Breast epithelium (tissue), 4 donors: ENCODE measurements around the gene CAMK2D. TPM values are rescaled to one million over a fixed set of nuclear protein-coding genes. Genes with fewer than 3 reads are reported as not detected.

Source experiments
- DNase-seq, 2 donors: peaks; one replicate each; pipeline ENCODE4 v3.0.0-alpha.2; 2019; ENCODE audit warnings: low spot score in 2 of 2
- H3K27ac ChIP-seq, 2 donors: fragments of 200-600 bp; sonication (generic) in 1 of 2; one replicate each; pipeline ENCODE4 v1.5.1; 2016 to 2019; ENCODE audit warnings: mild to moderate bottlenecking in 1 of 2
- H3K27me3 ChIP-seq, 2 donors: fragments of 200-600 bp; sonication (generic) in 1 of 2; one replicate each; pipeline versions ENCODE4 v1.5.1 to v1.6.0; 2017 to 2019; ENCODE audit warnings: control low read depth in 1 of 2, mild to moderate bottlenecking in 1 of 2
- H3K36me3 ChIP-seq: fragments of 200-600 bp; one replicate; pipeline ENCODE4 v1.5.1; 2019
- H3K4me1 ChIP-seq, 2 donors: fragments of 200-600 bp; sonication (generic); one replicate each; pipeline ENCODE4 v1.5.1; 2016 to 2019; ENCODE audit warnings: control low read depth in 1 of 2
- H3K4me3 ChIP-seq, 3 donors: fragments of 200-600 bp; sonication (generic); 1 replicate in 2 of 3; 2 replicates in 1 of 3; pipeline ENCODE4 v1.5.1; 2016 to 2019; ENCODE audit warnings: mild to moderate bottlenecking in 3 of 3, moderate library complexity in 2 of 3
- H3K9me3 ChIP-seq, 2 donors: fragments of 200-600 bp; sonication (generic) in 1 of 2; one replicate each; pipeline ENCODE4 v1.5.1; 2016 to 2019; ENCODE audit warnings: control low read depth in 1 of 2
- CTCF ChIP-seq, 3 donors: fragments of 450-650 bp; IDR thresholded peaks; one replicate each; pipeline ENCODE4 v1.5.1; 2016 to 2017; ENCODE audit warnings: antibody characterized with exemption in 3 of 3, mild to moderate bottlenecking in 3 of 3, moderate library complexity in 3 of 3
- POLR2A ChIP-seq: fragments of 450-650 bp; IDR thresholded peaks from one replicate; pipeline ENCODE4 v1.6.1; 2016; ENCODE audit warnings: antibody characterized with exemption, mild to moderate bottlenecking, moderate library complexity
- POLR2AphosphoS5 ChIP-seq, 3 donors: sonication (generic); formaldehyde crosslinking; IDR thresholded peaks; one replicate each; pipeline ENCODE4 v1.6.1; 2017; ENCODE audit warnings: antibody characterized with exemption in 3 of 3
- intact Hi-C: fragments of 100-400 bp; cut with DNase I; formaldehyde crosslinking; loops from one replicate; pipeline ENCODE4 v1.15.1; 2023; ENCODE audit warnings: low total_unique reads
- total RNA-seq, 3 donors: library from RNA; depleted of rRNA; stranded (reverse); fragments of >200 nt; gene quantifications; one replicate each; pipeline ENCODE4 v1.1.0, GENCODE V29; 2016

The CAMK2D gene
- total RNA-seq, 3 donors from 2014 or later, result 47.7 to 62.1 (median 57.7) TPM

- H3K27me3 ChIP-seq, result no peaks in the 10 kb centered on the region
- no peak for DNase-seq
- H3K27ac ChIP-seq, result no peak overlapping the region
- no peaks in the 10 kb centered on the region for H3K4me1 ChIP-seq
- no peak for TF ChIP-seq POLR2A
- no peak for TF ChIP-seq POLR2AphosphoS5 (IDR thresholded peaks at IDR 0.05)
- no peak for TF ChIP-seq CTCF (IDR thresholded peaks at IDR 0.05)
- intact Hi-C loops, result no loop called here
- no peaks in the 10 kb centered on the region for H3K36me3 ChIP-seq
- no peak overlapping the region for H3K4me3 ChIP-seq
- H3K9me3 ChIP-seq, result peaks cover 8 to 18% of the 10 kb centered on the region in 2 donors
These were observed 28.9 kb upstream of the CAMK2D start for GRCh38 chr4:113790478-113790877.

- no peaks in the 10 kb centered on the region for H3K36me3 ChIP-seq
- H3K4me1 ChIP-seq, result no peaks in the 10 kb centered on the region
- TF ChIP-seq POLR2A (no peak), POLR2AphosphoS5 (IDR thresholded peaks at IDR 0.05) (no peak), CTCF (IDR thresholded peaks at IDR 0.05) (no peak)
- no peak for DNase-seq
- H3K27ac ChIP-seq, result no peak overlapping the region
- intact Hi-C loops, result no loop called here
- H3K4me3 ChIP-seq, result no peak overlapping the region
- H3K9me3 ChIP-seq, result peaks cover 8 to 18% of the 10 kb centered on the region in 2 donors
- no peaks in the 10 kb centered on the region for H3K27me3 ChIP-seq
These were observed 27.4 kb upstream of the CAMK2D start for GRCh38 chr4:113788888-113789287.

- H3K4me1 ChIP-seq, result no peaks in the 10 kb centered on the region
- no peak for TF ChIP-seq CTCF (IDR thresholded peaks at IDR 0.05)
- no peak for TF ChIP-seq POLR2AphosphoS5 (IDR thresholded peaks at IDR 0.05)
- no peak for TF ChIP-seq POLR2A
- no peak overlapping the region for H3K4me3 ChIP-seq
- H3K27ac ChIP-seq, result no peak overlapping the region
- H3K9me3 ChIP-seq, result no peaks in the 10 kb centered on the region
- intact Hi-C loops, result no loop called here
- no peaks in the 10 kb centered on the region for H3K36me3 ChIP-seq
- no peaks in the 10 kb centered on the region for H3K27me3 ChIP-seq
- DNase-seq, result no peak
These were observed 24.2 kb upstream of the CAMK2D start for GRCh38 chr4:113785781-113786180.

- Histone ChIP-seq H3K9me3 (no peaks in the 10 kb centered on the region), H3K27ac (no peak overlapping the region), H3K4me1 (no peaks in the 10 kb centered on the region), H3K36me3 (no peaks in the 10 kb centered on the region), H3K27me3 (no peaks in the 10 kb centered on the region), H3K4me3 (no peak overlapping the region)
- intact Hi-C loops, result no loop called here
- no peak for DNase-seq
- TF ChIP-seq CTCF (IDR thresholded peaks at IDR 0.05) (no peak), POLR2A (no peak), POLR2AphosphoS5 (IDR thresholded peaks at IDR 0.05) (no peak)
These were observed 23.1 kb upstream of the CAMK2D start for GRCh38 chr4:113784497-113785250.

- no peak for DNase-seq
- Histone ChIP-seq H3K27me3 (no peaks in the 10 kb centered on the region), H3K4me1 (no peaks in the 10 kb centered on the region), H3K36me3 (no peaks in the 10 kb centered on the region), H3K27ac (no peak overlapping the region), H3K9me3 (no peaks in the 10 kb centered on the region), H3K4me3 (no peak overlapping the region)
- TF ChIP-seq CTCF (IDR thresholded peaks at IDR 0.05), result no peak
- no peak for TF ChIP-seq POLR2A
- no peak for TF ChIP-seq POLR2AphosphoS5 (IDR thresholded peaks at IDR 0.05)
- intact Hi-C loops, result no loop called here
These were observed 22.2 kb upstream of the CAMK2D start for GRCh38 chr4:113783701-113784100.
